DMS 273 (cell line): ENCODE results near the gene LRP10.
A peak's percentile ranks its signal among the peaks of the same experiment; 100 is the strongest.
"Not testable (repeated sequence)": the region's sequence is repeated elsewhere in the genome, so short reads cannot be mapped to it uniquely, and the experiment has no call there.

ENCODE experiments used
- DNase-seq: peaks from one replicate; lab custom pipeline; 2025; ENCODE audit not compliant: unreplicated experiment; lab: John Stamatoyannopoulos, UW

The LRP10 gene

GRCh38 chr14:22886500-22887259 is 15.1 kb downstream of the LRP10 start:
- peak; percentile 72 for DNase-seq

GRCh38 chr14:22887260-22887989 is 15.9 kb downstream of the LRP10 start:
- DNase-seq: peak; percentile 91

GRCh38 chr14:22887990-22888378 is 16.4 kb downstream of the LRP10 start:
- no peak for DNase-seq

- DNase-seq: no peak
Measured at GRCh38 chr14:22888662-22889061, 17.1 kb downstream of the LRP10 start.

- DNase-seq: peak; percentile 67
Measured at GRCh38 chr14:22890416-22890815, 18.9 kb downstream of the LRP10 start.

- DNase-seq: peak; percentile 73
Measured at GRCh38 chr14:22892488-22892887, 20.9 kb downstream of the LRP10 start.

GRCh38 chr14:22893706-22894105 is 22.2 kb downstream of the LRP10 start:
- no peak for DNase-seq

GRCh38 chr14:22895402-22895801 is 23.9 kb downstream of the LRP10 start:
- no peak for DNase-seq

GRCh38 chr14:22896356-22896755 is 24.8 kb downstream of the LRP10 start:
- DNase-seq: no peak

- DNase-seq: no peak
Measured at GRCh38 chr14:22896760-22897159, 25.2 kb downstream of the LRP10 start.

GRCh38 chr14:22897357-22897756 is 25.8 kb downstream of the LRP10 start:
- no peak for DNase-seq

- no peak for DNase-seq
Measured at GRCh38 chr14:22898302-22899090, 27.0 kb downstream of the LRP10 start.

- DNase-seq: peak; percentile 86
Measured at GRCh38 chr14:22900081-22900799, 28.7 kb downstream of the LRP10 start.

GRCh38 chr14:22901799-22902198 is 30.3 kb downstream of the LRP10 start:
- no peak for DNase-seq

- DNase-seq: no peak
Measured at GRCh38 chr14:22903742-22904087, 32.2 kb downstream of the LRP10 start.

GRCh38 chr14:22905627-22906026 is 34.1 kb downstream of the LRP10 start:
- no peak for DNase-seq

- DNase-seq: no peak
Measured at GRCh38 chr14:22906073-22906472, 34.5 kb downstream of the LRP10 start.

GRCh38 chr14:22907429-22907828 is 35.9 kb downstream of the LRP10 start:
- DNase-seq: no peak

GRCh38 chr14:22908601-22909000 is 37.1 kb downstream of the LRP10 start:
- DNase-seq: no peak

GRCh38 chr14:22910916-22911315 is 39.4 kb downstream of the LRP10 start:
- DNase-seq: no peak

- DNase-seq: not testable (repeated sequence)
Measured at GRCh38 chr14:22914836-22915235, 43.3 kb downstream of the LRP10 start.
